ENCODE measurements around the gene PARD3.

- TF ChIP-seq CTCF (IDR thresholded peaks at IDR 0.05; ENCODE audit: extremely low read depth in 1 of 2, insufficient read depth in 1 of 2, low read depth in 1 of 2, low read length in 2 of 2): no peak
- TF ChIP-seq EZH2 (IDR thresholded peaks at IDR 0.05; ENCODE audit: borderline replicate concordance, low read depth, low read length, severe bottlenecking): no peak
- TF ChIP-seq FOS (IDR thresholded peaks at IDR 0.05; ENCODE audit: borderline replicate concordance, insufficient read depth, low read length): no peak
- TF ChIP-seq JUN (IDR thresholded peaks at IDR 0.05; ENCODE audit: borderline replicate concordance, insufficient read depth, insufficient read length, low read depth): no peak
These were observed 316.3 kb downstream of the PARD3 start for GRCh38 chr10:34498821-34499220.
